RPMI8226 (cell line): ENCODE measurements around the gene ELOVL5.
"Not testable (repeated sequence)": the region's sequence is repeated elsewhere in the genome, so short reads cannot be mapped to it uniquely, and the experiment has no call there.

Source experiments
- DNase-seq: peaks from one replicate; pipeline ENCODE4 v3.0.0-alpha.2; 2015

The ELOVL5 gene

GRCh38 chr6:53359095-53359842 is 10.5 kb upstream of the ELOVL5 start:
- DNase-seq = peak; percentile 90

GRCh38 chr6:53358440-53359094 is 9.8 kb upstream of the ELOVL5 start:
- DNase-seq = peak; percentile 47

- no peak for DNase-seq
Observed at GRCh38 chr6:53357576-53358360, 9.0 kb upstream of the ELOVL5 start.

GRCh38 chr6:53353624-53354023 is 4.9 kb upstream of the ELOVL5 start:
- DNase-seq = no peak

GRCh38 chr6:53352360-53352759 is 3.6 kb upstream of the ELOVL5 start:
- no peak for DNase-seq

GRCh38 chr6:53349209-53349693 is 501 bp upstream of the ELOVL5 start:
- DNase-seq = no peak

- DNase-seq = no peak
Observed at GRCh38 chr6:53347921-53348370, 804 bp downstream of the ELOVL5 start.

- peak; percentile 56 for DNase-seq
Observed at GRCh38 chr6:53347250-53347920, 1.4 kb downstream of the ELOVL5 start.

GRCh38 chr6:53346049-53346448 is 2.7 kb downstream of the ELOVL5 start:
- DNase-seq = not testable (repeated sequence)

GRCh38 chr6:53344969-53345368 is 3.8 kb downstream of the ELOVL5 start:
- no peak for DNase-seq

- no peak for DNase-seq
Observed at GRCh38 chr6:53343092-53343491, 5.7 kb downstream of the ELOVL5 start.

GRCh38 chr6:53342217-53342616 is 6.5 kb downstream of the ELOVL5 start:
- no peak for DNase-seq

GRCh38 chr6:53340536-53340935 is 8.2 kb downstream of the ELOVL5 start:
- DNase-seq = no peak

GRCh38 chr6:53339424-53339823 is 9.3 kb downstream of the ELOVL5 start:
- DNase-seq = no peak

GRCh38 chr6:53338304-53338703 is 10.4 kb downstream of the ELOVL5 start:
- DNase-seq = no peak

GRCh38 chr6:53336070-53336469 is 12.7 kb downstream of the ELOVL5 start:
- DNase-seq = no peak

GRCh38 chr6:53335224-53335994 is 13.3 kb downstream of the ELOVL5 start:
- DNase-seq = peak; percentile 80

- DNase-seq = no peak
Observed at GRCh38 chr6:53333439-53334408, 15.0 kb downstream of the ELOVL5 start.

GRCh38 chr6:53331678-53332077 is 17.1 kb downstream of the ELOVL5 start:
- no peak for DNase-seq

GRCh38 chr6:53330137-53330536 is 18.6 kb downstream of the ELOVL5 start:
- DNase-seq = no peak

- DNase-seq = no peak
Observed at GRCh38 chr6:53328375-53328774, 20.4 kb downstream of the ELOVL5 start.
